NCI-H69 (cell line): ENCODE measurements around the gene HERC3.

Experiments used
- DNase-seq: peaks from one replicate; lab custom pipeline; 2025; lab: John Stamatoyannopoulos, UW

The HERC3 gene

GRCh38 chr4:88720451-88721428 lies 128.5 kb downstream of the HERC3 start:
- DNase-seq: no peak

- DNase-seq: no peak
Measured at GRCh38 chr4:88722276-88722780, 130.0 kb downstream of the HERC3 start.

GRCh38 chr4:88722828-88723227 lies 130.5 kb downstream of the HERC3 start:
- DNase-seq: no peak

- no peak for DNase-seq
Measured at GRCh38 chr4:88724406-88724805, 132.1 kb downstream of the HERC3 start.

DNA sequence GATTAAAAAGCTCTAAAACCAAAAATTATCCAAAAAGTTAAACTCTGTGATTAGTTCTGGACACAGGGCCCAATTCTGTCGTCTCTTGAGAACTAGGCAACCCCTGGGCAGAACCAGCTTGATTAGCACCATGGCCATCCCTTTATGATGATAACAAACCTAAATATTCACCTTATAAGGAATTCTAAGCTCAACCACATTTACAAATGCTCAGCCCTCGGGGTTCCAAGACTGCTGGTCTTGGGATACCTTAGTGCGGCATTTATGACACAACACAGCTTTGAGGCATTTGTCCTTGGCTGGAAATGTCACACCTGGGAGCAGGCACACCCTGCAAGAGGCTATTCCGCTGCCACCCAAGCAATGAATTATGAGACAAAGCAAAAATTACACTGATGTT lies 132.9 kb downstream of the HERC3 start:
- DNase-seq: no peak

DNA sequence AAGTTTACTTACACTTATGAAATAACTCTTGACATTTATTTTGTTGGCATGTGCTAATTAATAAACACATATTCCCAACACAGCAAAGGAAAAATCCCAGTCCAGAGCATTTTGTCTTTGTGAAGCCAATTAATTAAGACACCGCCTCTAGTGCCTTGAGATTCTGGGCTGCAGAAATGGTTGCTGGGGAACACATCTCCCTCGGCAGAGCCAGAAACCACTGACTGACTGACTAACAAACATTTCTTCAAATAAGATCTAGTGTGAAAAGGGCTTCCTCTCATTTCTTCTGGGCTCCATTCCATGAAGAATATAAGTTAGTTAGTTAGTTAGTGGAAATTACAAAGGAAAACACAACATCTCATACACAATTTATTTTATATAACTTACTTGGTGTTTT lies 133.7 kb downstream of the HERC3 start:
- peak; percentile 12 for DNase-seq

- no peak for DNase-seq
Measured at GRCh38 chr4:88728146-88728545, 135.9 kb downstream of the HERC3 start.

GRCh38 chr4:88729146-88729760 lies 137.0 kb downstream of the HERC3 start:
- no peak for DNase-seq

DNA sequence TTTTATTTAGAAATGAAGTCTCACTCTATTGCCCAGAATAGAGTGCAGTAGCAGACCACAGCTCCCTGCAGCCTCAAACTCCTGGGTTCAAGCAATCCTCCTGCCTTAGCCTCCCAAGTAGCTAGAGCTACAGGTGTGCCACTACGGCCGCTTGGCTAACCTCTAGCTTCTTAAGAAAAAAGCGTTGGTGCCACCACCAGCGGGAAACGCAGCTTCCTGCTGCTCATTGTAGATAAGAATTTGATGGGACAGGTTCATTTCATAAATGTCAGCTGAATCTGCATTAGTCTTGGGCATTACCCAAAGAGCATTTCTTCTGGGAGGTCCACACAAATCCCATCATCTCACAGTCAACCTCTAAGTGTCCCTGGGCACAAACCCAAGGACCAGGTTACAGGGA lies 138.5 kb downstream of the HERC3 start:
- no peak for DNase-seq

GRCh38 chr4:88731381-88731780 lies 139.1 kb downstream of the HERC3 start:
- no peak for DNase-seq

DNA sequence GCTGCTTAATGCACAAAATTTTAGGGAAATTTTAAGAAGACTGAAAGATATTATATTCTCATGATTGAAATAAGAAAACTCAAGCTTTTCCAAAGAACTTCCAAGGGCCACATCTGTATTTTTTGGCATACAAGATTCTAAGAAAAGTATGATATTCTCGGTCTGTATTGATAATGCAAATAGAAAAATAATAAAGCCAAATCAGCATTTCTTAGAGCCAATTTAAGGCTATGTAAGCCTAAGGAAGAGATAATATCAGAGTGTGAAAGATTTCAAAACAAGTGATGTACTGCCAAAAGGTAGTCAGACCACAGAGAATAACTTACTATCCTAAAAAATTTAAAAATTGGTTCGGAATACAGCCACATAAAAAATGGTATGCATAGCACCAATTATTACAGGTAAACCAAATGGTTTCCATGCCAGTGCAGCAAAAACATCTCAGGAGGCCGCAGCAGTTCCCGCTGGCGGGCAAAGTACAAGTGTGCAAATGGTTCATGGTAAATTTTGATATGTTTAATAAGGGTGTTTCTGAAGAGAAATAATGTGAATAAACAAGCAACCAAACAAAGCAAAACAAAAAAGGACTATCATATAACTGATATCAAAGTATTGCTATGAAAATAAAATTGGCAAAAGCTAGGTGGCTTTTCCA lies 140.6 kb downstream of the HERC3 start:
- no peak for DNase-seq

- no peak for DNase-seq
Measured at GRCh38 chr4:88734403-88734949, 142.2 kb downstream of the HERC3 start.

DNA sequence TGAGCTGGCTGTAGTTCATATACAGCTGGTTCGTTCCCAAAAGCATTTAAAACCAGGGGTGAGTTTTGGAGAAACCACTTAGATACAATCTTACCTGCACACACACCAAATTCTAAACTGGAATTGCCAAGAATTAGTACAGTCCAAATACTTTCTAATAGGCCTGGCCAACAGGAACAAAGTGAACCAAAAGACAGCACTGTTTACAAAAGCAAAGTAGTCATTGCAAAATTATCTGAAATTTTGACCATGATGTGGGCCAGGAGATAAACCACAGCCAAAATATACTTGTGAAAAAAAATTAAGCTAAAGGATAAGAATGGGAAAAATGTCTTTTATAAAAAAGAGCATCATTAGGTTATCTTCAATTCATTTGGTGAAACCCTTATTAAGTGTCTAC lies 143.3 kb downstream of the HERC3 start:
- DNase-seq: no peak

GRCh38 chr4:88736264-88736663 lies 144.0 kb downstream of the HERC3 start:
- no peak for DNase-seq

GRCh38 chr4:88737307-88737941 lies 145.1 kb downstream of the HERC3 start:
- DNase-seq: no peak

- DNase-seq: no peak
Measured at GRCh38 chr4:88738180-88738579, 145.9 kb downstream of the HERC3 start.

GRCh38 chr4:88742561-88742960 lies 150.3 kb downstream of the HERC3 start:
- DNase-seq: no peak

DNA sequence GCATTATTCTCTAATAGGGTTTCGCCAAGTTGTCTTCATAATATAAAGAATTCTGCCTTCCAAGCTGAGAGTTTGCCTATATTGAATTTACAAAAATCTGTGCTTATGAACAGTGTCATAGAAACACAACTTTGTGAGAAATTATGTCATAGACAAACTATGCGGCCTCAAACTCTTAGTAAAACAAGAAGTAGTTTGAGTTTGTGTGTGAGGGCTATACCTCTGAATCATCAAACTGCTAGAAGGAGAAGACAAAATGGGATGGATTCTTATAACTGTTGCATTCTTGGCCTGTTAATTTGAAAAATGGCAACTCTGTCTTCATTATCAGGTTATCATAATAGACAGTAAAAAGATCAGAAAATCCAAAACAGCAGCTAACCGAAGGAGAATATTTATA lies 151.4 kb downstream of the HERC3 start:
- DNase-seq: no peak

DNA sequence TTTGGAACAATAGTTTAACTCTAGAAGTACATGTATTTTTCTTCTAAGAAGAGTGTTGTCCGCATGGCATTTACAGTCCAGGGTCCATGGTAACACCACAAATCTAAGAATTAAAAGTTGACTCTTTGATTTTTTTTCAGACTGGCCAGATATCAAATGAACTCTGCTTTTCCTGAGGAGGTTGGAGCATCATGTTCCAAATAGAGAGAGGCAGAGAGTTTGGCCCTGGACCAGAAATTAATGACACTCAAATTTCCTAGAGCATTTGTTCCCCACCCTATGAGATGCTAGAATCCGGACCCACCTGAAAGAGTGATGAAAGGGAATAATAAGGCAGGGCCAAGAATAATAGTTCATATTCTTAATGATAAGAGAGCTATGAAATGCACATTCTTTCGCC lies 152.3 kb downstream of the HERC3 start:
- DNase-seq: no peak

- DNase-seq: no peak
Measured at GRCh38 chr4:88745175-88745574, 152.9 kb downstream of the HERC3 start.

DNA sequence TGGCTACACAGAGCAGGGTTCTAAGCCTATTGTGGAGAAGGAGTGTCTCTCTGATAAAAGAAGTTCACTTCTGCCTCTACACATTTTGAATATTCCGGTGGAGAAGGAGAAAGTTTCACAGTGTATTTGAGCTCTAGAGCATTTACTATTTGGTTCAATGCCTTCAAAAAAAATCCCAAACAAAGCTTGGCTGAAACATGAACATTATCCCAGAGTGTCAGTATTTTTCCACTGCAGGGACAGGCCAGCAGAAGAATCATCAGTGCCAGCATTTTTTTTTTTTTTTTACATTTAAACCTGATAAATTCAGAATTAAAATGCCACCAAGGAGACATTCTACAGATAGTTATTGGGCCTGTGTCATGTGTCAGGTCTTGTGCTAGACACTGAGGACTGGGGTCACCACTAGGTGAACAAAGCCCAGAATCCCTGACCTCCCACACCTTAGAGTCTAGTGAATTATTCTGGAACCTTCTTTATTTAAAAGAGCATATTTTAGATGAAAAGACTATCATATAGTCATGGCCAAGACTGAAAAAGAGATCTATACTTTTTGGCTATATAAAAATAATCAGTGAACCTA lies 153.4 kb downstream of the HERC3 start:
- no peak for DNase-seq

- no peak for DNase-seq
Measured at GRCh38 chr4:88746206-88746605, 153.9 kb downstream of the HERC3 start.
